Effector memory CD4-positive, alpha-beta T cell (primary cell): ENCODE measurements around the gene PAK2.
A peak's percentile ranks its signal among the peaks of the same experiment; 100 is the strongest.

Experiments
- DNase-seq, 3 donors: peaks; one replicate each; pipeline ENCODE4 v3.0.0-alpha.2; 2020
- H3K27ac ChIP-seq: 2 replicates; pipeline ENCODE4 v1.7.0; 2013; ENCODE audit warnings: mild to moderate bottlenecking, low read length, moderate library complexity; ENCODE audit not compliant: insufficient read depth, poor library complexity, severe bottlenecking
- H3K27me3 ChIP-seq: replicated peaks from 2 replicates; pipeline ENCODE4 v1.7.0; 2013; ENCODE audit warnings: mild to moderate bottlenecking, low read length; ENCODE audit not compliant: insufficient read depth, control insufficient read depth, poor library complexity, severe bottlenecking
- H3K36me3 ChIP-seq: 2 replicates; pipeline ENCODE4 v1.7.0; 2013; ENCODE audit warnings: mild to moderate bottlenecking, low read length, moderate library complexity; ENCODE audit not compliant: control insufficient read depth, insufficient read depth
- H3K4me1 ChIP-seq: 2 replicates; pipeline ENCODE4 v1.7.0; 2013; ENCODE audit warnings: low read length, mild to moderate bottlenecking; ENCODE audit not compliant: control insufficient read depth, insufficient read depth, poor library complexity, severe bottlenecking
- H3K4me3 ChIP-seq: 2 replicates; pipeline ENCODE4 v1.7.0; 2013; ENCODE audit warnings: low read length, low read depth, mild to moderate bottlenecking; ENCODE audit not compliant: insufficient read depth, poor library complexity, severe bottlenecking
- H3K9me3 ChIP-seq: 2 replicates; pipeline ENCODE4 v1.7.0; 2013; ENCODE audit warnings: mild to moderate bottlenecking, low read length, moderate library complexity; ENCODE audit not compliant: control insufficient read depth
- total RNA-seq, 3 donors: gene quantifications; one replicate each; lab custom pipeline; 2026; lab: John Stamatoyannopoulos, UW

PAK2 gene
- 104 to 143 (median 115) reads per million in 3 donors for total RNA-seq

- DNase-seq: peak; percentile 86 to 89 (median 88)
- Histone ChIP-seq H3K27ac (peak within 1 kb of the TSS; percentile 94), H3K27me3 (no peaks in the 10 kb centered on the region), H3K36me3 (no peaks in the 10 kb centered on the region), H3K9me3 (no peaks in the 10 kb centered on the region), H3K4me3 (peak within 1 kb of the TSS; percentile 96), H3K4me1 (peaks cover 16% of the 10 kb centered on the region)
Observed at GRCh38 chr3:196739671-196740480, at the start of gene PAK2. Gene PAK2, plus strand, starts transcription at chr3:196739857. Its CDS starts 42,790 bp downstream, at chr3:196782647.

DNA sequence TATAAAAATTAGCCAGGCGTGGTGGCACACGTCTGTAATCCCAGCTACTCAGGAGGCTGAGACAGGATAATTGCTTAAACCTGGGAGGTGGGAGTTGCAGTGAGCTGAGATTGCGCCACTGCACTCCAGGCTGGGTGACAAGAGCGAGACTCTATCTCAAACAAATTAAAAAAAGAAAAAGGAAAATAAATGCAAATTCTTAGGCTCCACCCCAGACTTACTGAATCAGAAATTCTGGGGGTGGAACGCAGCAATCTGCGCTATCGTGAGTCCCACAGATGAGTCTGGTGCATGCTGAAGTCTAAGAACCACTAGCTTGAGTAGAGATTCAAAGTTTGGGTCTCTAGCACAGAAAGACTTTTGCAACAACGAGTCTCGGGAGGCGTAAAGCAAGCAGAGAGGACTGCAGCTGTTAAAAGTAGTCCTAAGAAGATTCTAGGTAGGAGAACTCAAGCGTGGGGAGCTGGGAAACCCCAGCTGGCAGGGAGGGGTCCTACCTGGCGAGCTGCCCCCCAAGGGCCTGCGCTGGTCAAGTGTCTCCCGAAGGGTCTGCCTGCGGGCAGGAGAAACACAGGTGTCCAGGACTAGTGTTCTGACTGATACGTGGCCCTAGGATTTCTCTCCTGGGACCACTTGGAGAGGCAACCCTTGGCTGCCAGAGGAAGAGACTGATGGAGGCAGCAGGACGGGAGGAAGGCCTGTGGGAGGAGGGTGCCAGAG is 49.6 kb upstream of the PAK2 start:
- H3K36me3 ChIP-seq: no peaks in the 10 kb centered on the region
- no peak for DNase-seq
- no peaks in the 10 kb centered on the region for H3K27me3 ChIP-seq
- no peak overlapping the region for H3K27ac ChIP-seq
- no peak overlapping the region for H3K4me3 ChIP-seq
- H3K4me1 ChIP-seq: peaks cover 10% of the 10 kb centered on the region
- no peaks in the 10 kb centered on the region for H3K9me3 ChIP-seq

DNA sequence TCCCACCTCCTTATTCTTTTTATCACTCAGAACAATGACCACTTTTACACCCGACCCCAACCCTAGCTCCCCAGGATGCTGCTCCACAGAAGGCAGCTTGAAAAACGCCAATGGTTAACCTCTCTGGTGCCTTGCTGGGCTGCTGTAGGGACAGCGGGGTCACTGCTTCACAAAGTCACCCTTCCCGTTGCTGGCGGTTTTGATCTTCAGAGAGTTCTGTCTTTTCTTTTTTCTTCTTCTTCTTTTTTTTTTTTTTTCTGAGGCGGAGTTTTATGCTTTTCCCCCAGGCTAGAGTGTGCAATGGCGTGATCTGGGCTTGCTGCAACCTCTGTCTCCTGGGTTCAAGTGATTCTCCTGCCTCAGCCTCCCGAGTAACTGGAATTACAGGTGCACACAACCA is 48.3 kb upstream of the PAK2 start:
- no peak overlapping the region for H3K27ac ChIP-seq
- H3K4me3 ChIP-seq: no peak overlapping the region
- peaks cover 10% of the 10 kb centered on the region for H3K4me1 ChIP-seq

DNA sequence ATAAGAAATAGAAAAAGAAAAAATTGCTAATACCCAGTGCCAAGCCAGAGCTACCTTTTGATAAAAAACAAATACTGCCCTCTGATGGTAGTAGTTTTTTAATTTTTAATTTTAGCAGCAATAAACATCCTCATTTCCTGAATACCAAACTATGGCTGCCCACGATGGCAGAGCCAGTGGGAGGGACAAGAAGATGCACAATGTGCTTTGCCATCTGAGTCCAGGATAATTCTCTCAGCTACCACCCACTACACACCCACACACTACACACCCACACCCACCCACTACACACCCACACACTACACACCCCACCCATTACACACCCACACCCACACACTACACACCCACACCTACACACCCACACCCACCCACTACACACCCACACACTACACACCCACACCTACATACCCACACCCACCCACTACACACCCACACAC is 45.4 kb upstream of the PAK2 start:
- peak in 1 of 3 donors; percentile 2 for DNase-seq
- no peaks in the 10 kb centered on the region for H3K27me3 ChIP-seq
- H3K27ac ChIP-seq: no peak overlapping the region
- H3K4me1 ChIP-seq: peaks cover 10% of the 10 kb centered on the region
- H3K4me3 ChIP-seq: no peak overlapping the region
- no peaks in the 10 kb centered on the region for H3K36me3 ChIP-seq
- no peaks in the 10 kb centered on the region for H3K9me3 ChIP-seq

More for the DNA sequence above, 48.3 kb upstream of the PAK2 start:
- no peaks in the 10 kb centered on the region for H3K27me3 ChIP-seq
- no peak for DNase-seq
- H3K9me3 ChIP-seq: no peaks in the 10 kb centered on the region
- H3K36me3 ChIP-seq: no peaks in the 10 kb centered on the region

GRCh38 chr3:196694941-196695848 is 44.5 kb upstream of the PAK2 start:
- H3K4me1 ChIP-seq: peaks cover 10% of the 10 kb centered on the region
- no peak overlapping the region for H3K4me3 ChIP-seq
- no peaks in the 10 kb centered on the region for H3K27me3 ChIP-seq
- no peaks in the 10 kb centered on the region for H3K9me3 ChIP-seq
- H3K27ac ChIP-seq: no peak overlapping the region
- H3K36me3 ChIP-seq: no peaks in the 10 kb centered on the region
- no peak for DNase-seq

GRCh38 chr3:196695849-196696226 is 43.8 kb upstream of the PAK2 start:
- no peaks in the 10 kb centered on the region for H3K9me3 ChIP-seq
- H3K36me3 ChIP-seq: no peaks in the 10 kb centered on the region
- H3K27ac ChIP-seq: no peak overlapping the region
- no peaks in the 10 kb centered on the region for H3K27me3 ChIP-seq
- no peak overlapping the region for H3K4me3 ChIP-seq
- no peak for DNase-seq
- peaks cover 10% of the 10 kb centered on the region for H3K4me1 ChIP-seq

- Histone ChIP-seq H3K9me3 (no peaks in the 10 kb centered on the region), H3K27ac (no peak overlapping the region), H3K4me3 (no peak overlapping the region), H3K4me1 (peaks cover 10% of the 10 kb centered on the region), H3K27me3 (no peaks in the 10 kb centered on the region), H3K36me3 (no peaks in the 10 kb centered on the region)
- DNase-seq: no peak
Observed at GRCh38 chr3:196697270-196697669, 42.4 kb upstream of the PAK2 start.

GRCh38 chr3:196699749-196700148 is 39.9 kb upstream of the PAK2 start:
- Histone ChIP-seq H3K27me3 (no peaks in the 10 kb centered on the region), H3K36me3 (no peaks in the 10 kb centered on the region), H3K9me3 (no peaks in the 10 kb centered on the region), H3K27ac (no peak overlapping the region), H3K4me3 (no peak overlapping the region), H3K4me1 (peaks cover 6% of the 10 kb centered on the region)
- DNase-seq: no peak

GRCh38 chr3:196700801-196701200 is 38.9 kb upstream of the PAK2 start:
- no peaks in the 10 kb centered on the region for H3K27me3 ChIP-seq
- no peaks in the 10 kb centered on the region for H3K36me3 ChIP-seq
- no peak overlapping the region for H3K4me3 ChIP-seq
- no peaks in the 10 kb centered on the region for H3K4me1 ChIP-seq
- no peak overlapping the region for H3K27ac ChIP-seq
- no peak for DNase-seq
- H3K9me3 ChIP-seq: no peaks in the 10 kb centered on the region
